IMR-90 (cell line): ENCODE results near the gene COL24A1. TPM values are rescaled to one million over a fixed set of nuclear protein-coding genes. Genes with fewer than 3 reads are reported as not detected.
A peak's percentile ranks its signal among the peaks of the same experiment; 100 is the strongest.

Source experiments
- ATAC-seq: fragments of 200-7000 bp; cut with Tn5 transposase; 2 replicates; pipeline ENCODE4 v1.9.1; 2020; ENCODE audit warnings: low read depth, mild to moderate bottlenecking, moderate library complexity
- BruUV-seq: library from RNA; stranded (reverse); fragments of 400-500 nt; replicated peaks from 2 replicates; lab custom pipeline; 2021; lab: Mats Ljungman, UMichigan
- CTCF ChIA-PET: fragments of 300-600 bp; formaldehyde crosslinking; extraction: SDS; loops from one replicate; lab custom pipeline; 2021; ENCODE audit warnings: antibody characterized with exemption; lab: Yijun Ruan, JAX
- POLR2A ChIA-PET: fragments of 300-600 bp; sonication (Branson Sonifier 250); formaldehyde crosslinking; loops from one replicate; lab custom pipeline; 2022; ENCODE audit warnings: antibody characterized with exemption; ENCODE audit not compliant: unreplicated experiment; lab: Charles Lee
- DNase-seq: peaks from one replicate; pipeline ENCODE4 v3.0.0; 2013
- H2AFZ ChIP-seq: replicated peaks from 2 replicates; pipeline ENCODE3; 2013; ENCODE audit warnings: low read length, mild to moderate bottlenecking; ENCODE audit not compliant: poor library complexity
- H2AK5ac ChIP-seq: 2 replicates; pipeline ENCODE4 v1.6.1; 2013; ENCODE audit warnings: low read depth, low read length, inconsistent platforms
- H2AK9ac ChIP-seq: replicated peaks from 2 replicates; pipeline ENCODE3; 2013; ENCODE audit warnings: mild to moderate bottlenecking, low read depth, low read length, moderate library complexity; ENCODE audit not compliant: poor library complexity
- H2BK120ac ChIP-seq: 2 replicates; pipeline ENCODE4 v1.6.1; 2013; ENCODE audit warnings: low read depth, low read length, inconsistent platforms
- H2BK15ac ChIP-seq: 3 replicates; pipeline ENCODE4 v1.6.1; 2013; ENCODE audit warnings: low read depth, low read length, inconsistent platforms
- H2BK20ac ChIP-seq: 2 replicates; pipeline ENCODE4 v1.6.1; 2013; ENCODE audit warnings: low read depth, mild to moderate bottlenecking, inconsistent platforms, low read length, moderate library complexity
- H2BK5ac ChIP-seq: 2 replicates; pipeline ENCODE4 v1.6.1; 2013; ENCODE audit warnings: mild to moderate bottlenecking, low read depth, low read length, inconsistent platforms; ENCODE audit not compliant: poor library complexity, severe bottlenecking
- H3K14ac ChIP-seq: replicated peaks from 2 replicates; pipeline ENCODE4 v1.6.1; 2013; ENCODE audit warnings: low read depth, low read length, inconsistent platforms
- H3K18ac ChIP-seq: 2 replicates; pipeline ENCODE4 v1.6.1; 2013; ENCODE audit warnings: low read depth, low read length, control low read depth
- H3K23ac ChIP-seq: 2 replicates; pipeline ENCODE4 v1.6.1; 2013; ENCODE audit warnings: low read depth, low read length, inconsistent platforms
- H3K27ac ChIP-seq: 2 replicates; pipeline ENCODE4 v1.5.1; 2013; ENCODE audit warnings: mild to moderate bottlenecking, control low read depth, low read length; ENCODE audit not compliant: insufficient read depth
- H3K27me3 ChIP-seq: 2 replicates; pipeline ENCODE4 v1.6.1; 2013; ENCODE audit warnings: low read length; ENCODE audit not compliant: control insufficient read depth, insufficient read depth
- H3K36me3 ChIP-seq: 2 replicates; pipeline ENCODE4 v1.6.1; 2013; ENCODE audit warnings: low read length, mixed read lengths; ENCODE audit not compliant: control insufficient read depth, insufficient read depth
- H3K4ac ChIP-seq: 2 replicates; pipeline ENCODE4 v1.6.1; 2013; ENCODE audit warnings: low read depth, low read length, inconsistent platforms
- H3K4me1 ChIP-seq: 2 replicates; pipeline ENCODE4 v1.6.1; 2013; ENCODE audit warnings: low read length, mixed read lengths; ENCODE audit not compliant: control insufficient read depth, insufficient read depth
- H3K4me2 ChIP-seq: 2 replicates; pipeline ENCODE4 v1.6.1; 2013; ENCODE audit warnings: low read depth, mild to moderate bottlenecking, control low read depth, low read length, moderate library complexity
- H3K4me3 ChIP-seq: 2 replicates; pipeline ENCODE4 v1.5.1; 2013; ENCODE audit warnings: low read depth, mild to moderate bottlenecking, control low read depth, low read length, moderate library complexity; ENCODE audit not compliant: insufficient read depth
- H3K56ac ChIP-seq: 2 replicates; pipeline ENCODE4 v1.6.1; 2013; ENCODE audit warnings: low read length, inconsistent platforms; ENCODE audit not compliant: insufficient read depth; ENCODE audit errors: extremely low read depth
- H3K79me1 ChIP-seq, 2 experiments: 2 replicates each; pipeline ENCODE4 v1.6.1; 2013; ENCODE audit warnings: low read length in 2 of 2, inconsistent platforms in 1 of 2, low read depth in 1 of 2
- H3K9ac ChIP-seq: 2 replicates; pipeline ENCODE4 v1.6.1; 2013; ENCODE audit warnings: low read depth, low read length, control low read depth
- H3K9me1 ChIP-seq: 2 replicates; pipeline ENCODE4 v1.6.1; 2013; ENCODE audit warnings: low read length, inconsistent platforms; ENCODE audit not compliant: insufficient read depth
- H3K9me3 ChIP-seq: 2 replicates; pipeline ENCODE4 v1.6.1; 2013; ENCODE audit warnings: low read length; ENCODE audit not compliant: control insufficient read depth, insufficient read depth
- H4K20me1 ChIP-seq: 2 replicates; pipeline ENCODE4 v1.6.1; 2013; ENCODE audit warnings: low read length, inconsistent platforms; ENCODE audit not compliant: insufficient read depth
- H4K5ac ChIP-seq: 2 replicates; pipeline ENCODE4 v1.6.1; 2013; ENCODE audit warnings: mild to moderate bottlenecking, low read depth, low read length, control low read depth
- H4K8ac ChIP-seq, 2 experiments: 2 replicates each; pipeline ENCODE4 v1.6.1; 2013; ENCODE audit warnings: low read depth in 2 of 2, low read length in 2 of 2, control low read depth in 1 of 2, inconsistent platforms in 1 of 2
- H4K91ac ChIP-seq: 2 replicates; pipeline ENCODE4 v1.6.1; 2013; ENCODE audit warnings: low read depth, low read length, inconsistent platforms; ENCODE audit not compliant: insufficient read depth
- FOS ChIP-seq: fragments of 150-350 bp; IDR thresholded peaks from 2 replicates; pipeline ENCODE4 v1.6.1; 2016; ENCODE audit warnings: low read depth, low read length
- MXI1 ChIP-seq: IDR thresholded peaks from 2 replicates; pipeline ENCODE4 v1.6.1; 2012; ENCODE audit warnings: low read depth, mild to moderate bottlenecking, low read length, moderate library complexity, borderline replicate concordance
- RFX5 ChIP-seq: IDR thresholded peaks from 2 replicates; pipeline ENCODE4 v1.8.0; 2012; ENCODE audit warnings: low read depth, mild to moderate bottlenecking, low read length, moderate library complexity
- WGBS, 2 experiments: methylation state at CpG; one replicate each; pipeline versions ENCODE4 v1.1.5 to v1.1.7; 2013; ENCODE audit warnings: missing lambda C conversion rate in 2 of 2; ENCODE audit not compliant: insufficient read length in 1 of 2; ENCODE audit errors: extremely low coverage in 2 of 2; 5-methylcytosine and 5-hydroxymethylcytosine counted together
- dilution Hi-C: fragments of 300-500 bp; cut with HindIII; formaldehyde crosslinking; loops from one replicate; pipeline ENCODE4 v1.14.3; 2018; ENCODE audit warnings: low sequenced_read_pairs; ENCODE audit not compliant: unreplicated experiment
- in situ Hi-C: fragments of 300-500 bp; cut with MboI; formaldehyde crosslinking; loops from 3 replicates; pipeline ENCODE4 v1.14.3; 2019; ENCODE audit warnings: low sequenced_read_pairs, inconsistent platforms, mixed read lengths
- intact Hi-C: fragments of 100-400 bp; cut with micrococcal nuclease; formaldehyde crosslinking; loops from 2 replicates; pipeline ENCODE4 v1.10.0; 2022
- polyA plus RNA-seq, 3 experiments: library from polyadenylated mRNA; depleted of rRNA; stranded (reverse); fragments of >200 nt; gene quantifications; 2 replicates each; pipeline ENCODE4 v1.2.3, GENCODE V29; 2012; ENCODE audit warnings: low replicate concordance in 1 of 3
- total RNA-seq: library from RNA; depleted of rRNA; stranded (reverse); fragments of >200 nt; gene quantifications from 2 replicates; pipeline ENCODE4 v1.2.3, GENCODE V29; 2012
- TF ChIP-seq, protein P1 (sequence below): fragments of 150-350 bp; IDR thresholded peaks from 2 replicates; pipeline ENCODE4 v1.6.1; 2017; ENCODE audit warnings: mild to moderate bottlenecking, antibody characterized with exemption, low read length, low read depth

Gene COL24A1
- total and polyA plus RNA-seq, 2 of the 4 experiments (the other 2 are of a cell fraction) = 1.4 to 2.2 TPM

DNA sequence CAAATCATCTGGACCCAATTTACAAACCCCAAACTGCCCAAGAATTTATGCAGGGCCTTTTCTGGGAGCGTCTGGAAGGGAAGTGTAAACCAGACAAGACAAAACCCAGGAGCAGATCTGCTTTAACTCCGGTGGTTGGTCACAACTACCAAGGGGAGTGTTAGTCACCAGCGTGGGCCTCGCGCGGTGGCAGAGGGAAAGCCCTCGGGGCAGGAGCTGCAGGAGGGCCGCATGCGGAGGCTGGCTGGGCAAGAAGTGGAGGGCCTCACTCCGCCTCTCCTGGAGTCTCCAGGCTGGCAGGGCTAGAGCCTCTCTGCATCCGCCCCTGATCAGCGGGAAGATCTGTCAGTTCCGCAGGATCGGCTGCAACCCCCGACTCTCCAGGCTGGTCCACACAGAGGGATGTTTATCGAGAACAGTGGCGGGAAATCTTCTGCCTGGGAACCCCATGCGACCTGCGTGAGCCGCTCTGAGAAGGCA, 2.0 kb downstream of the COL24A1 start:
- intact Hi-C loops (loop anchor here (5.0 kb wide), 1 partner anchor 447 kb away; the partner anchor contains the start of gene ZNHIT6), dilution Hi-C loops (no loop called here), in situ Hi-C loops (loop anchor here (10.0 kb wide), 1 partner anchor 60 kb away; no protein-coding TSS in a partner anchor)
- no peak for TF ChIP-seq MXI1
- TF ChIP-seq FOS = no peak
- TF ChIP-seq RFX5 = no peak
- TF ChIP-seq, protein P1, sequence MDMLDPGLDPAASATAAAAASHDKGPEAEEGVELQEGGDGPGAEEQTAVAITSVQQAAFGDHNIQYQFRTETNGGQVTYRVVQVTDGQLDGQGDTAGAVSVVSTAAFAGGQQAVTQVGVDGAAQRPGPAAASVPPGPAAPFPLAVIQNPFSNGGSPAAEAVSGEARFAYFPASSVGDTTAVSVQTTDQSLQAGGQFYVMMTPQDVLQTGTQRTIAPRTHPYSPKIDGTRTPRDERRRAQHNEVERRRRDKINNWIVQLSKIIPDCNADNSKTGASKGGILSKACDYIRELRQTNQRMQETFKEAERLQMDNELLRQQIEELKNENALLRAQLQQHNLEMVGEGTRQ = no peak
- ChIA-PET POLR2A (no interaction called here), CTCF (interaction anchor here (0.6 kb wide), 1 partner anchor 457 kb away, joined by 4 read pairs; no protein-coding TSS in a partner anchor)
- peak overlapping the region; percentile 92 for H3K4ac ChIP-seq
- no peaks in the 10 kb centered on the region for H3K36me3 ChIP-seq
- WGBS, 2 experiments = 30% methylated on average over 14 of the region's 20 CpGs; no CpG with 5 or more reads in 1 of the 2 experiments
- H3K9me1 ChIP-seq = peaks cover 9% of the 10 kb centered on the region; the same call in 1 of the 2 replicates
- peak overlapping the region; percentile 8; the same call in 1 of the 2 replicates for H3K4me2 ChIP-seq
- H3K27ac ChIP-seq = no peak overlapping the region
- no peak overlapping the region for H3K56ac ChIP-seq
- peak overlapping the region; percentile 16; the same call in 1 of the 2 replicates for H4K91ac ChIP-seq
- peak overlapping the region; percentile 7 for H4K5ac ChIP-seq
- ATAC-seq = no peak
- H2BK5ac ChIP-seq = no peak overlapping the region
- H2BK20ac ChIP-seq = peak overlapping the region; percentile 51
- H3K9ac ChIP-seq = no peak overlapping the region
- peaks cover 0 to 4% of the 10 kb centered on the region in 2 experiments; a peak in 1 of 4 replicates for H3K79me1 ChIP-seq
- 0 out of 2 replicates have a peak overlapping the region, but pooled peaks have one; percentile 53 for H3K14ac ChIP-seq
- H3K4me3 ChIP-seq = no peak overlapping the region
- no peaks in the 10 kb centered on the region for H4K20me1 ChIP-seq
- peak overlapping the region; percentile 60 for H2AK9ac ChIP-seq
- H3K23ac ChIP-seq = peak overlapping the region; percentile 28; the same call in 1 of the 2 replicates
- peak overlapping the region; percentile 93 for H2BK120ac ChIP-seq
- no peak overlapping the region; the same call in 1 of the 2 replicates for H3K18ac ChIP-seq
- H2BK15ac ChIP-seq = peak overlapping the region; percentile 15; the same call in 2 of the 3 replicates
- H2AFZ ChIP-seq = peak overlapping the region; percentile 92
- peak overlapping the region; percentile 94 for H2AK5ac ChIP-seq
- no peaks in the 10 kb centered on the region for H3K27me3 ChIP-seq
- peak overlapping the region; percentile 45 to 59; a peak in 2 of 4 replicates for H4K8ac ChIP-seq
- peaks cover 22% of the 10 kb centered on the region for H3K4me1 ChIP-seq
- peak; percentile 38 for DNase-seq
- BruUV-seq = no TSS peak
- no peaks in the 10 kb centered on the region for H3K9me3 ChIP-seq
